SK-N-SH treated with all-trans-retinoic acid at 6 μM for 48 hours (cell line): ENCODE data around the gene OXNAD1.

ENCODE experiments used
- CREB5 ChIP-seq: fragments of 250-450 bp; sonication (Bioruptor Pico); IDR thresholded peaks from 2 replicates; pipeline ENCODE4 v1.5.1; 2020; ENCODE audit warnings: low read depth, mild to moderate bottlenecking, moderate library complexity
- CSRNP3 ChIP-seq: fragments of 250-450 bp; sonication (Bioruptor Pico); IDR thresholded peaks from 2 replicates; pipeline ENCODE4 v1.5.1; 2021; ENCODE audit warnings: mild to moderate bottlenecking, moderate library complexity
- ISL1 ChIP-seq: fragments of 250-450 bp; sonication (Bioruptor Pico); IDR thresholded peaks from 2 replicates; pipeline ENCODE4 v2.1.2; 2022; ENCODE audit warnings: mild to moderate bottlenecking, moderate library complexity
- POU6F1 ChIP-seq: fragments of 250-450 bp; sonication (Bioruptor Pico); IDR thresholded peaks from 2 replicates; pipeline ENCODE4 v1.8.0; 2021; ENCODE audit warnings: low read depth, mild to moderate bottlenecking, moderate library complexity, borderline replicate concordance
- PPARA ChIP-seq: fragments of 250-450 bp; sonication (Bioruptor Pico); IDR thresholded peaks from 2 replicates; pipeline ENCODE4 v1.5.0; 2020; ENCODE audit warnings: mild to moderate bottlenecking, borderline replicate concordance
- RARB ChIP-seq: fragments of 250-450 bp; sonication (Bioruptor Pico); IDR thresholded peaks from 2 replicates; pipeline ENCODE4 v1.8.0; 2021; ENCODE audit warnings: mild to moderate bottlenecking, moderate library complexity

GRCh38 chr3:16266714-16267113 lies 1.7 kb downstream of the OXNAD1 start:
- TF ChIP-seq CREB5 (CRISPR knock-in tag) = no peak
- TF ChIP-seq PPARA = no peak
- no peak for TF ChIP-seq ISL1 (CRISPR knock-in tag)
- no peak for TF ChIP-seq RARB (CRISPR knock-in tag)
- no peak for TF ChIP-seq CSRNP3
- TF ChIP-seq POU6F1 (CRISPR knock-in tag) = no peak
